Fibroblast of lung (primary cell): Measurements from ENCODE around the gene NCOA1.

ENCODE experiments used
- CTCF ChIP-seq, 2 donors: IDR thresholded peaks in 1 of 2; conservative IDR thresholded peaks in 1 of 2; 1 replicate in 1 of 2; 2 replicates in 1 of 2; pipeline ENCODE4 v1.5.1; 2011 to 2012; ENCODE audit warnings: low read length in 2 of 2, control low read depth in 1 of 2, inconsistent platforms in 1 of 2, low read depth in 1 of 2, mild to moderate bottlenecking in 1 of 2
- EZH2 ChIP-seq: IDR thresholded peaks from 2 replicates; pipeline ENCODE4 v1.5.1; 2012; ENCODE audit warnings: low read length, control low read depth, mild to moderate bottlenecking; ENCODE audit errors: missing control alignments

- TF ChIP-seq CTCF (conservative IDR thresholded peaks at IDR 0.05 in 1 of 2, IDR thresholded peaks at IDR 0.05 in 1 of 2; ENCODE audit: low read depth in 1 of 2, low read length in 2 of 2) (no peak), EZH2 (no peak)
Measured at GRCh38 chr2:24571828-24572442, 80.9 kb downstream of the NCOA1 start.
